ENCODE results near the gene PSMB7.

- TF ChIP-seq CHD2 (IDR thresholded peaks at IDR 0.05; ENCODE audit: low read length) (no peak), YY1 (IDR thresholded peaks at IDR 0.05; ENCODE audit: low read depth, low read length) (no peak), KDM5A (IDR thresholded peaks at IDR 0.05; ENCODE audit: low read length) (no peak), SP4 (IDR thresholded peaks at IDR 0.05; ENCODE audit: low read length) (no peak), SP2 (IDR thresholded peaks at IDR 0.05; ENCODE audit: low read length) (no peak), CREB1 (IDR thresholded peaks at IDR 0.05) (no peak), CEBPB (IDR thresholded peaks at IDR 0.05; ENCODE audit: low read depth, low read length) (no peak)
- TF ChIP-seq, protein P1, sequence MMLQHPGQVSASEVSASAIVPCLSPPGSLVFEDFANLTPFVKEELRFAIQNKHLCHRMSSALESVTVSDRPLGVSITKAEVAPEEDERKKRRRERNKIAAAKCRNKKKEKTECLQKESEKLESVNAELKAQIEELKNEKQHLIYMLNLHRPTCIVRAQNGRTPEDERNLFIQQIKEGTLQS (IDR thresholded peaks at IDR 0.05; ENCODE audit: insufficient read depth, low read depth, low read length), result no peak
- TF ChIP-seq, protein P2, sequence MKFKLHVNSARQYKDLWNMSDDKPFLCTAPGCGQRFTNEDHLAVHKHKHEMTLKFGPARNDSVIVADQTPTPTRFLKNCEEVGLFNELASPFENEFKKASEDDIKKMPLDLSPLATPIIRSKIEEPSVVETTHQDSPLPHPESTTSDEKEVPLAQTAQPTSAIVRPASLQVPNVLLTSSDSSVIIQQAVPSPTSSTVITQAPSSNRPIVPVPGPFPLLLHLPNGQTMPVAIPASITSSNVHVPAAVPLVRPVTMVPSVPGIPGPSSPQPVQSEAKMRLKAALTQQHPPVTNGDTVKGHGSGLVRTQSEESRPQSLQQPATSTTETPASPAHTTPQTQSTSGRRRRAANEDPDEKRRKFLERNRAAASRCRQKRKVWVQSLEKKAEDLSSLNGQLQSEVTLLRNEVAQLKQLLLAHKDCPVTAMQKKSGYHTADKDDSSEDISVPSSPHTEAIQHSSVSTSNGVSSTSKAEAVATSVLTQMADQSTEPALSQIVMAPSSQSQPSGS (IDR thresholded peaks at IDR 0.05; ENCODE audit: low read length), result no peak
These were observed 74.8 kb downstream of the PSMB7 start for GRCh38 chr9:124340219-124341069.

Data from H1 (cell line).